Measurements from ENCODE around the gene ADGRL1.

GRCh38 chr19:14135985-14136508, 69.9 kb downstream of the ADGRL1 start:
- TF ChIP-seq CTCF (conservative IDR thresholded peaks at IDR 0.05 in 1 of 2, IDR thresholded peaks at IDR 0.05 in 1 of 2; ENCODE audit: extremely low read depth in 1 of 2, insufficient read depth in 1 of 2, low read depth in 1 of 2, low read length in 2 of 2) (no peak), EZH2 (IDR thresholded peaks at IDR 0.05; ENCODE audit: borderline replicate concordance, low read length) (no peak)

Data from mammary epithelial cell (primary cell).